Measurements from ENCODE around the gene CBX8. TPM values are rescaled to one million over a fixed set of nuclear protein-coding genes. Genes with fewer than 3 reads are reported as not detected.

CBX8 gene
- total and polyA plus RNA-seq, 2 of the 13 experiments (the other 11 are each of a cell fraction or from before 2014, with no cell fraction given): 0.34 to 12.6 TPM

- TF ChIP-seq ZNF687 (CRISPR knock-in tag; IDR thresholded peaks at IDR 0.05) (no peak), ATRX (CRISPR knock-in tag; IDR thresholded peaks at IDR 0.05; ENCODE audit: borderline replicate concordance) (no peak), ARID2 (CRISPR knock-in tag; IDR thresholded peaks at IDR 0.05; ENCODE audit: borderline replicate concordance) (no peak), HOXA7 (CRISPR knock-in tag; IDR thresholded peaks at IDR 0.05) (no peak), ZNF609 (CRISPR knock-in tag; IDR thresholded peaks at IDR 0.05; ENCODE audit: borderline replicate concordance) (no peak), ZNF335 (CRISPR knock-in tag; IDR thresholded peaks at IDR 0.05) (no peak; the same call in 1 of the 2 replicates), RBM22 (optimal IDR thresholded peaks at IDR 0.05; ENCODE audit: low read length) (no peak), ZBTB2 (CRISPR knock-in tag; IDR thresholded peaks at IDR 0.05; ENCODE audit: low read depth) (no peak), HNF1B (CRISPR knock-in tag; IDR thresholded peaks at IDR 0.05) (0 out of 2 replicates have a peak, but pooled peaks have one; percentile 34), ZNF879 (CRISPR knock-in tag; IDR thresholded peaks at IDR 0.05) (no peak), ZNF777 (CRISPR knock-in tag; IDR thresholded peaks at IDR 0.05) (0 out of 2 replicates have a peak, but pooled peaks have one; percentile 7), STAT6 (CRISPR knock-in tag; IDR thresholded peaks at IDR 0.05; ENCODE audit: borderline replicate concordance) (no peak)
Observed at GRCh38 chr17:79776376-79777119, 20.3 kb downstream of the CBX8 start (continued).

Data from HepG2 (cell line).